ENCODE measurements around the gene PTBP3.
"Not testable (repeated sequence)": the region's sequence is repeated elsewhere in the genome, so short reads cannot be mapped to it uniquely, and the experiment has no call there.

PTBP3 gene

DNA sequence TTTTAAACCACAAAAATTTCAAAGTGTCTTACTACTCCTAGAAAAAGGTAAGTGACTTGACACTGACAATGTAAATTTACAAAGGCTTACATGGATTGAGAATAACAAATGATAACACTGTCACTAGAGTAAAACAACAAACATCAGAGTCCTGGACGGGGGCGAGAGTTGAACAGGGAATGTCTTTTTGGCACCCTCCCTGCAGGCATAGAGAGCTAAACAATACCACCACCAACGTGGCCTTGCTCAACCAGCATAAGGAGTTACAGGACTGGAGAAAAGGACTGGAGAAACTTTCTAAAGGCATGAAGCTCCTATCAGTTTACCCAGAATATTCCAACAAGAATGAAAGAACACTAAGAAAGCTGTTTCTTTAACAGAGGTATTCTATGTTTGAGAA, 55.3 kb downstream of the PTBP3 start:
- Mint-ChIP-seq H3K27me3 (no peaks in the 10 kb centered on the region), H3K27ac (no peak overlapping the region), H3K9me3 (peaks cover 0 to 5% of the 10 kb centered on the region in 2 donors), H3K4me3 (no peak overlapping the region), H3K4me1 (peaks cover 35% of the 10 kb centered on the region)
- DNase-seq, result no peak
- no peak for ATAC-seq

DNA sequence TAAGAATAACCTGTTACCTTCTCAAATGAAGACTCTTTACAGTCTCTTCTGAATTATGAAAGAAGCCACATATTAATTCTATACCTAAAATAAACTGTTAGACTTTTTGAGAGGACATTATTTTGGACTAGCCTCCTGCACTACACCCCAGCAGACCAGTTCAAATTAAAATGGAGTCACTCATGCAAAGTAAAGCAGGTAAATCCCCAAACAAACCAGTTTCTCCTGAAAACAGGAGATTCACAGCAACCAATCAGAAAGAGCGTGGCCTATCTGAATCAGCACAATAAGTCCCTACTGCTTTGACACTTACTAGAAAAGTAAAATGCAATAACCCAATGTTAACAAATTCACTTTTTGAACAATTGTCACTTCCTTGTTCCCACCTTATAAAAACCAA, 58.8 kb downstream of the PTBP3 start:
- no peak overlapping the region for H3K27ac Mint-ChIP-seq
- H3K27me3 Mint-ChIP-seq, result no peaks in the 10 kb centered on the region
- H3K9me3 Mint-ChIP-seq, result no peaks in the 10 kb centered on the region
- no peak overlapping the region for H3K4me3 Mint-ChIP-seq
- no peak for ATAC-seq
- peaks cover 41% of the 10 kb centered on the region for H3K4me1 Mint-ChIP-seq
- DNase-seq, result no peak

DNA sequence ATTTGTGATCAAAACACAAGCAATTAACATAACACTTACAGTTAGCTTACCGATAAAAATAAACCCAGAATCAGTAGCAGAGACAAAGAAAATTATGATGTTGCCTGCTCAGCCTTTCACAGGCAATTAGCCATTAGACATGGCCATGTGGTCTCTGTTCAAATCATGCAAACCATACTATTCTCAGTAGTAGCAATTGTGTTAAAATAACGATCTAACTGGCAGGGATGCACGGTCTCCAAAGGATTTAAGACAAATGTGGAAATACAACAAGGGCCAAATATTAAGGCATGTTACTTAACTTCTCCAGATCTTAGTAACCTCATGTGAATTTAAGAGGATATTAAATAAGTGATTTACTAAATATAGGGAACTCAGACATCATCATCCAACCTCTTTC, 59.5 kb downstream of the PTBP3 start:
- Mint-ChIP-seq H3K27ac (no peak overlapping the region), H3K27me3 (no peaks in the 10 kb centered on the region), H3K4me3 (no peak overlapping the region), H3K4me1 (peaks cover 41% of the 10 kb centered on the region), H3K9me3 (no peaks in the 10 kb centered on the region)
- DNase-seq (no peak), ATAC-seq (no peak)

DNA sequence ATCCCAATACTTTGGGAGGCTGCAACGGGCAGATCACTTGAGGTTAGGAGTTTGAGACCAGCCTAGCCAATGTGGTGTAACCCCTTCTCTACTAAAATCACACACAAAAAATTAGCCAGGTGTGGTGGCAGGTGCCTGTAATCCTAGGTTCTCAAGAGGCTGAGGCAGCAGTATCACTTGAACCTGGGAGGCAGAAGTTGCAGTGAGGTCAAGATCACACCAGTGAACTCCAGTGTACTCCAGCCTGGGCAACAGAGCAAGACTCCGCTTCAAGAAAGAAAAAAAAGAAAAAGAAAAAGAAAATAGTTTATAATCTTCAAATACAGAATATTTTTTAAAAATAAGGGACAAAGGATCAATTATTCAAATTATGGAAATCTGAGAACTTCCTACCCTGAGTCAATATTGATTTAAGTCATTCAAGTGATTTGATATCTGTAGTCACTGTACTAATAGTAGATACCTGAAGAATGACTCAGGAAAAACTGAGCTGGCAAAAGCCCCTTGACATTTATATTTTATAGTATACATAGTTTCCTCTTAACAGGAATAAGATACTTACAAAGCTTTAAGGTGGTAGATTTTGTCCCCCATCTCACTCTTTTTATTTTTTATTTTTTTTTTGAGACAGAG, 61.8 kb downstream of the PTBP3 start:
- Mint-ChIP-seq H3K27me3 (no peaks in the 10 kb centered on the region), H3K27ac (peak overlapping the region in 1 of 2 donors; percentile 65), H3K4me3 (no peak overlapping the region), H3K4me1 (peaks cover 29% of the 10 kb centered on the region), H3K9me3 (no peaks in the 10 kb centered on the region)
- DNase-seq, result no peak
- ATAC-seq, result no peak

DNA sequence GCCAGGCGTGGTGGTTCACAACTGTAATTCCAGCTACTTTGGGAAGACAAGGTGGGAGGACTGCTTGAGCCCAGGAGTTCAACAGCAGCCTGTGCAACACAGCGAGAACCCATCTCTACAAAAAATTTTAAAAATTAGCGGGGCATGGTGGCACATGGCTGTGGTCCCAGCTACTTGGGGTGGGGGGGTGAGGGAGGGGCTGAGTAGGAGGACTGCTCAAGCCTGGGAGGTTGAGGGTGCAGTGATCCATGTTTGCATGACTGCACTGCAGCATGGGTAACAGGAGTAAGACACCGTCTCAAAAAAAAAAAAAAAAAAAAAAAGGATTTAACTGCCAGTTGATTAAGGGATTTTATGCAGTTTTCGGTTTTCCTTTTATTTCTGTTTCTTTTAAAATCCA, 65.0 kb downstream of the PTBP3 start:
- Mint-ChIP-seq H3K27ac (no peak overlapping the region), H3K4me1 (peaks cover 25% of the 10 kb centered on the region), H3K4me3 (no peak overlapping the region)

DNA sequence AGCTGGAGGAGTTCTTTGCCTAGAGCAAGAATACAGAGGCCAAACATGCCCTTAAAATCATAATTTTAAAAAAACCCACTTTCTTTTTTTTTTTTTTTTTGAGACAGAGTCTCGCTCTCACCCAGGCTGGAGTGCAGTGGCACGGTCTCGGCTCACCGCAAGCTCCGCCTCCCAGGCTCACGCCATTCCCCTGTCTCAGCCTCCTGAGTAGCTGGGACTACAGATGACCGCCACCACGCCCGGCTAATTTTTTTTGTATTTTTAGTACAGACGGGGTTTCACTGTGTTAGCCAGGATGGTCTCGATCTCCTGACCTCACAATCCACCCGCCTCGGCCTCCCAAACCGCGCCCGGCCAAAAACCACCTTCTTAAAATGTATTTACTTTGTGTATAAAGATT, 66.3 kb downstream of the PTBP3 start:
- H3K9me3 Mint-ChIP-seq, H3K27me3 Mint-ChIP-seq, H3K4me3 Mint-ChIP-seq, ATAC-seq, H3K27ac Mint-ChIP-seq, DNase-seq: not testable (repeated sequence)
- H3K4me1 Mint-ChIP-seq, result peaks cover 15% of the 10 kb centered on the region

More for the DNA sequence above, 65.0 kb downstream of the PTBP3 start:
- no peak for ATAC-seq
- no peak for DNase-seq
- Mint-ChIP-seq H3K9me3 (no peaks in the 10 kb centered on the region), H3K27me3 (no peaks in the 10 kb centered on the region)

DNA sequence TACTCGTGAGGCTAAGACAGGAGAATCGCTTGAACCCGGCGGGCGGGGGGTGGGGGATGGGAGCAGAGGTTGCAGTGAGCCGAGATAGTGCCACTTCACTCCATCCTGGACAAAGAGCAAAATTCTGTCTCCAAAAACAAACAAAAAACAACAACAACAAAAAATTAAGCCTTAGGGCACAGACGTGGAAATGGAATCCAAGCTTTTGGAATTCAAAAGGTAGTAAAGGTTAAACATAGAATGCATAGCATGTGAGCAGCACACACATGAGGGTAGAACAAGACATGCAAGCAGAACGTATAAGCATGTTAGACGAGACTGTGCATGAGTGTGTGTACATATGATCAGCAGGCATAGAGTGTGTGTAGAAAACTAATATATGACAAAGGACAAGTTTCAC, 68.0 kb downstream of the PTBP3 start:
- ATAC-seq, result no peak
- H3K27me3 Mint-ChIP-seq, result no peaks in the 10 kb centered on the region
- DNase-seq, result no peak
- H3K27ac Mint-ChIP-seq, result peak overlapping the region in 1 of 2 donors; percentile 67
- peaks cover 24% of the 10 kb centered on the region for H3K4me1 Mint-ChIP-seq
- no peak overlapping the region for H3K4me3 Mint-ChIP-seq
- no peaks in the 10 kb centered on the region for H3K9me3 Mint-ChIP-seq

DNA sequence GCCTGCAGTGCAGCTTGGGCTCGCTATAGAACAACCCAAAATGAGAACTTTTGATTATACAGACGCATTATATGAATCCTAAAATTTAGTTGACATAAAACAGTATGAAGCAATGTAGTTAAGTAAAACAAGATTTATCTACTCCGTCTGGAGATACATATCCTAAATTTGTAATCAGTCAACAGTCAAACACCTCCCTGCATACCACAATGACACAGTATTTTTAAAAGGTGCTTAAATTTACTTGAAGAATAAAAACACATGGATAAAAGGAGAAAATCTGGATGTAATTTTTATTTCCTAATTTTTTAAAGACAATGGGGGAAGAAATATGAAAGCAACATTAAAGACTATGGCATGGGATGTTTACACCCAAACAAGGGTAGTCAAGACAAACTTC, 70.8 kb downstream of the PTBP3 start:
- Mint-ChIP-seq H3K27me3 (no peaks in the 10 kb centered on the region), H3K9me3 (peaks cover 0 to 3% of the 10 kb centered on the region in 2 donors), H3K4me3 (no peak overlapping the region), H3K4me1 (peaks cover 26% of the 10 kb centered on the region), H3K27ac (no peak overlapping the region)
- no peak for DNase-seq
- no peak for ATAC-seq

DNA sequence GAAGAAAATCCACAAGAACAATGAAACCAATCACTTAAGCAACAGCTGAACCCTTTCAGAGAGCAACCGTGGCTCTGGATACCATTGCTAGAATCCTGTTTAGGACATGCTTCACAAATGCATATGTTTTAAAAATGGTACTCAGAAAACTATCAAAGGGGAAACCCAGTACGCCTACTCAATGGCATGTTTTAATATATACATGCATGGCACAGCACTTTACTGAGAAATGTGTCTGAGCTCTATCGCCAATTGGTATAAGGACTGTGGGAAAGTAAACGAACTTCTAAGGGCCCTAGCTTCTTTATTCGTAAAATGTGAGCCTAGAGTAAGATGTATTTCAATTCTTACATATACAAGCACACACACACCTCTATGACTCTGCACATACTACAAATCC, 72.3 kb downstream of the PTBP3 start:
- Mint-ChIP-seq H3K9me3 (peaks cover 0 to 3% of the 10 kb centered on the region in 2 donors), H3K4me1 (peaks cover 26% of the 10 kb centered on the region), H3K27ac (no peak overlapping the region), H3K27me3 (no peaks in the 10 kb centered on the region), H3K4me3 (no peak overlapping the region)
- ATAC-seq, result no peak
- DNase-seq, result no peak

DNA sequence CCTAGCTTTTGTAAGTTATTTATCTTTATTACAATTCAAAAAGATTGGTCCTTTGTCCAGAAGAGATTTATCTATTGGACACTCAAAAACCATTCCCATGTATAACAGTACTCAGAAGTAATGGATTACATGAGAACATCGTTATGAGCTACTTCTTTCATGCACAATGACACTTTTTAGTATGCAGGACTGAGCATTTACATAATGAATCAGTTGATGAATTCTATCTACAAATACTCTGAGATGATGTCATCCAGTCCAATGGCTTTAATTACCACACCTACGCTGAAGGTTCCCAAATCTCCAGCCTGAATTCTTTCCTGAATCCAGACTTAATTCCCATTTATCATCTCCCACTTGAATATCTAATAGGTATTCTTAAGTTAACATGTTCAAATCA, 75.3 kb downstream of the PTBP3 start:
- Mint-ChIP-seq H3K9me3 (peaks cover 0 to 3% of the 10 kb centered on the region in 2 donors), H3K27ac (no peak overlapping the region), H3K27me3 (no peaks in the 10 kb centered on the region), H3K4me3 (no peak overlapping the region), H3K4me1 (peaks cover 12% of the 10 kb centered on the region)
- ATAC-seq, result no peak
- no peak for DNase-seq

DNA sequence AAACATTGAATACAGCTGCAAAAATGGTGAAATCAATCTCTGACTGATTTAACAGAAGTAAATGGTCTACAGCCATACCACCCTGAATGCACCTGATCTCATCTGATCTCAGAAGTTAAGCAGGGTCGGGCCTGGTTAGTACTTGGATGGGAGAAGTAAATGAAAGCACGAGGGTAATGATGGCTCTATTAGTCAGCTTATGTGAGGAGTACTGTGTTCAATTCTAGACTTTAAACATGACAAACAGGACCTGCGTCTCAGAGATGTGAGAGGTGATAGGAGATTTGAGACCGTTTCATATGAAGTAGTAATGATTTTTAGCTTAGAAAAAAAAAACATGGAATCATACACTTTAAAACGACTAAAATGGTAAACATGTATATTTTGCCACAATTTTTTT, 81.2 kb downstream of the PTBP3 start:
- H3K4me3 Mint-ChIP-seq, result no peak overlapping the region
- no peak for DNase-seq
- no peaks in the 10 kb centered on the region for H3K9me3 Mint-ChIP-seq
- no peak for ATAC-seq
- no peaks in the 10 kb centered on the region for H3K27me3 Mint-ChIP-seq
- H3K27ac Mint-ChIP-seq, result no peak overlapping the region
- H3K4me1 Mint-ChIP-seq, result peaks cover 23% of the 10 kb centered on the region

DNA sequence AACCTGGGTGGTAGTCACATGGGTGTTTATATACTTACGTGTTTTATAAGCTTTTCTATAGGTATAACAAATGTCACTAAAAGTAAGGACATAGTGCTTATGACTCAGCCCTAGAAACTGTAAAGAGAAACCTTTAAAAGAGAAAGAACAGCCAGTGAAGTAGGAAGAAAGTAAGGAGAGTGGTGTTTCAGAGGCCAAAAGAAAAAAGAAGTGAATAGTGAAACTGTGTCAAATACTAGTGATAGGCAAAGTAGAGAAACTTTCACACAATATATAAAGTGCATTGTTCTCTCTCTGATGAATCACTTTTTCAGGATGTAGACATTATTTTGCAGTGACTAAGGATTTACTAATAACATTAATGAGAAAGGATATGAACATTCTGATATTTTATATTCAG, 84.1 kb downstream of the PTBP3 start:
- H3K4me1 Mint-ChIP-seq, result peaks cover 23% of the 10 kb centered on the region
- no peaks in the 10 kb centered on the region for H3K27me3 Mint-ChIP-seq
- ATAC-seq (peak; percentile 90), DNase-seq (no peak)
- H3K9me3 Mint-ChIP-seq, result no peaks in the 10 kb centered on the region
- peak overlapping the region in 1 of 2 donors; percentile 90 for H3K27ac Mint-ChIP-seq
- H3K4me3 Mint-ChIP-seq, result peak overlapping the region in 1 of 2 donors; percentile 51

DNA sequence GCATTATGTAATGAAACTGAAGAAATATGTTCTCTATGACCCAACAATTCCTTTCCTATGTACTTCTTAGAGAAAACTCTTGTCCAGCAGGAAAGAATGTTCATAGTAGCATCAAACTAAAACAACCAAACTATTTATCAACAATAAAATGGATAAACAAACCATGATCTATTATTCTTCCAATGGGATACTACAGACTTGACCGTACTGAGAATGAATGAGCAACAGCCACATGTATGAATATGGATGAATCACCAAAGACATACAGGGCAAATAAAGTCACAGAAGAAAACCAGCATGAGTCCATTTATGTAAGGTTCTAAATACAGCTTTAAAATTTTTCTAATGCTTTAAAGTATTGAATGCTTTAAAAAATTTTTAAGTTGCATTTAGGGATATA, 84.7 kb downstream of the PTBP3 start:
- H3K27ac Mint-ChIP-seq, result peak overlapping the region; percentile 34 to 90
- no peaks in the 10 kb centered on the region for H3K9me3 Mint-ChIP-seq
- ATAC-seq (no peak), DNase-seq (no peak)
- no peaks in the 10 kb centered on the region for H3K27me3 Mint-ChIP-seq
- H3K4me1 Mint-ChIP-seq, result peaks cover 25% of the 10 kb centered on the region
- H3K4me3 Mint-ChIP-seq, result peak overlapping the region in 1 of 2 donors; percentile 51

DNA sequence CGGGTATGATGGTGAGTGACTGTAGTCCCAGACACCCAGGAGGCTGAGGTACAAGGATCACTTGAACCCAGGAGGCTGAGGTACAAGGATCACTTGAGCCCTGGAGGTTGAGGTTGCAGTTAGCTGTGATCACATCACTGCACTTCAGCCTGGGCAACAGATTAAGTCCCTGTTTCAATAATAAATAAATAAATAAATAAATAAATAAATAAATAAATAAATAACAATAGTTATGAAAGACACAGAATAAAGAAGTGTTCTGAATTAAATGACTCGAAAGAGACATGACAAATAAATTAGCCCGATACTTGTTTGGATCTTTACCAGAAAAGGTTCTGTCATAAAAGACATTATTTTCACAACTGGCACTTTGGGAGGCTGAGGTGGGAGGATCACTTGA, 86.3 kb downstream of the PTBP3 start:
- Mint-ChIP-seq H3K4me1 (peaks cover 25% of the 10 kb centered on the region), H3K9me3 (no peaks in the 10 kb centered on the region), H3K4me3 (no peak overlapping the region), H3K27me3 (no peaks in the 10 kb centered on the region), H3K27ac (no peak overlapping the region)
- no peak for ATAC-seq
- DNase-seq, result no peak

DNA sequence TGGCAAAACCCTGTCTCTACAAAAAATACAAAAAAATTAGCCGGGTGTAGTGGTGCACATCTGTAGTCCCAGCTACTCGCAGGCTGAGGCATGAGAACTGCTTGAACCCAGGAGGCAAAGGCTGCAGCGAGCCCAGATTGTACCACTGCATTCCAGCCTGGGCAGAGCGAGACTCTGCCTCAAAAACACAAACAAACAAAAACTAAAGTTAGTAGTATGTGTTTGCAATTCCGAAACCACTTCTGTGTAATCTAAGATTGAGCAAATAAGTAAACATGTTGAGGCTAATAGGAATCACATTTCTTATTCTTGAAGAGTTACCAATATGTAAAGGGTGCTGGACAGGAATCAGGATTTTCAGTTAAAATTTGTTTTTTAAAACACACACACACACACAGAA, 88.3 kb downstream of the PTBP3 start:
- H3K4me3 Mint-ChIP-seq, result no peak overlapping the region

DNA sequence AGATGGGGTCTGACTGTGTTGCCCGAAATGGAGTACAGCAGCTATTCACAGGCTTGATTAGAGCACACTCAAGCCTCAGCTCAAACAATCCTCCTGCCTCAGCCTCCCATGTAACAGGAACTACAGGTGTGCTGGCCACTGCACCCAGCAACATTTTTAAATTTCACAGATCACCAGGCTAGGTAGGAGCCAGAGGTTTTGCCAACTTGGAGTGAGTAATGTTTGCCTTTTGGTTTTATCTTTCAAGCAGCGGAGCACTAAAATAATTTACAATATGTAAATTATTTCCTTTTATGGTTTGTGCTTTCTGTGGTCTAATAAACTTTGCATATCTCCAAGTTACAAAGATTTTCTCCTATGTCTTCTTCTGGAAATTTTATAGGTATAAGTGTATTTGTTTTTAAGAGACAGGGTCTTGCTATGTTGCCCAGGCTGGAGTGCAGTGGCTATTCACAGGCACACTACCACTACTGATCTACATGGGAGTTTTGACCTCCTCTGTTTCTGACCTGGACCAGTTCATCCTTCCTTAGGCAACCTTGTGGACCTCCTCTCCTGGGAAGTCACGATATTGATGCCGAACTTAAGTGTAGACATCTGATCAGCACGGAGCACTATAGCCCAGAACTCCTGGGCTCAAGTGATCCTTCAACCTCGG, 91.1 kb downstream of the PTBP3 start:
- H3K9me3 Mint-ChIP-seq, result no peaks in the 10 kb centered on the region
- ATAC-seq (no peak), DNase-seq (no peak)
- H3K27ac Mint-ChIP-seq, result no peak overlapping the region
- no peak overlapping the region for H3K4me3 Mint-ChIP-seq
- H3K27me3 Mint-ChIP-seq, result no peaks in the 10 kb centered on the region
- H3K4me1 Mint-ChIP-seq, result peaks cover 20% of the 10 kb centered on the region

More for the DNA sequence above, 88.3 kb downstream of the PTBP3 start:
- no peaks in the 10 kb centered on the region for H3K27me3 Mint-ChIP-seq
- peaks cover 23% of the 10 kb centered on the region for H3K4me1 Mint-ChIP-seq
- no peak for ATAC-seq
- H3K9me3 Mint-ChIP-seq, result no peaks in the 10 kb centered on the region
- DNase-seq, result no peak
- no peak overlapping the region for H3K27ac Mint-ChIP-seq

DNA sequence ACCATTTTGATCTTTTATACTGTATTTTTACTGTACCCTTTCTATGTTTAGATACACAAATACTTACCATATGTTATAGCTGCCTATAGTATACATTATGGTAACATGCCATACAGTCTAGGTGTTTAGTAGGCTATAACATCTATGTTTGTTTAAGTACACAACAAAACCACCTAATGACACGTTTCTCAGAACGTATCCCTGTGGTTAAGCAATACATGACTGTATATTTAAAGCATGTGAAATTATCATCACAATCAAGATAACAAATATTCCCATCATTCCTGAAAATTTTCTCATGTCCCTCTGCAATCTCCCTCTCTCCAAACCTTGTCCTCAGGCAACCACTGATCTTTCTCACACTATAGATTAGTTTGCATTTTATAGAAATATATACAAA, 91.9 kb downstream of the PTBP3 start:
- Mint-ChIP-seq H3K27ac (no peak overlapping the region), H3K27me3 (no peaks in the 10 kb centered on the region), H3K4me3 (no peak overlapping the region), H3K9me3 (no peaks in the 10 kb centered on the region), H3K4me1 (peaks cover 20% of the 10 kb centered on the region)
- DNase-seq (no peak), ATAC-seq (no peak)

Measured in stimulated activated naive CD8-positive, alpha-beta T cell treated with anti-CD3 and anti-CD28 coated beads, Interleukin-15, amount 100 ng/mL, for 72 hours (primary cell).